Measurements from ENCODE around the gene FZD10.

- TF ChIP-seq CTCF (IDR thresholded peaks at IDR 0.05) = no peak
- TF ChIP-seq POLR2A (IDR thresholded peaks at IDR 0.05) = no peak
These were observed 7.0 kb downstream of the FZD10 start for GRCh38 chr12:130169256-130169655.

Data from body of pancreas (tissue), 4 donors.